Activated T-helper 1 cell treated with anti-CD3 and anti-CD28 coated beads, Interleukin-2, amount 50 U/mL, for 16 hours (primary cell): ENCODE data around the gene FZD10.

Experiments used
- DNase-seq, 2 donors: peaks; one replicate each; pipeline ENCODE4 v3.0.0-alpha.2; 2020; ENCODE audit warnings: low read depth in 1 of 2, low spot score in 1 of 2

Gene FZD10

DNA sequence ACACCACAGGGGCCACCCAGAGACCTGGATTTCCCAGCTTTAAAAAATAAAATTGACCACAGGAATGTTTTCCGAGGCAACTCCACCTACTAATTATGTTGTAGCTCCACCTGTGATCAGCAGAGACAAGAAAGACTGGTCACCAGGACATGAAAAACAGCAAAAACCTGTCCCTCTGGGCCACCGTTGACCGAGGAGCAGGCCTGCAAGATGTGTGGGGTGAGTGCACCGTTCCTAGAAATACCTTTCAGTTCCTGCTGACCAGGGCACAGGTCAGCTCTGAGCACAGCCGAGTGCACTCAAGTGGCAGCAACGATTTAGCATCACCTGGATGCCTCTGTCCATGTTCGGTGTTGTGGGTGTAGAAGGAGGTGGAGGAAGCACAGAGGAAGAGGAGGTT lies 16.9 kb downstream of the FZD10 start:
- no peak for DNase-seq

DNA sequence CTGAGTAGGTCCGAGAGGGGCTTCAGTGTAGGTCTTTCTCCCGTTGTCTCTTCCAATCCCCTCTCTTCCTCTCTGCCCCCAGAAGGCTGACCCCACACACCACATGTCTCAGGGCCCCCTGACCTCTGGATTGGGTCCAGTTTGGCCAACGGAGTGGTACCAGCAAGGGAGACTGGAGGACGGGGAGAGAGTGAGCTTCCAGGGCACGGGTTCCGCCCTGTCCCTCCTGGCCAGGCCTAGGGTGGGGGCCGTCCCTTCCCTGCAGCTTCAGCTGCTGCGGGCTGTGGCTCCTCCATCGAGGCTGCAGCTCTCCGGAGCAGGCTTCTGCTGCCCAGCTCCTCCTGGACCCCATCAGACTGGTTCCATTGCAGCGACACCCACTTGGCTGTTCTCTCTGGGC lies 17.4 kb downstream of the FZD10 start:
- DNase-seq: no peak

DNA sequence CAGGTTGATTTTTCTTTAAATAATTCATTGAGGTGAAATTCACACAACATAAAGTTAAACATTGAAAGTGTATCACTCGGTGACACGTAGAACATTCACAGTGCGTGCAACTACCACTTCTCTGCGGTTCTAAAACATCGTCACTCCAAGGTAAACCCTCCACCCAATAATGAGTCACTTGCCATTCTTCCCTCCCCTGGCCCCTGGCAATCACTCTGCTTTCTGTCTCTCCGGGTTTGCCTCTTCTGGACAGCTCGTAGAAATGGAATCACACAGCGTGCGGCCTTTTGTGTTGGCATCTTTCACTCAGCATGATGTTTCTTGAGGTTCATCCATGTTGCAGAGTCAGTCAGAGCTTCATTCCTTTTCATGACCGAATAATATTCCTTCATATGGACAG lies 18.9 kb downstream of the FZD10 start:
- no peak for DNase-seq

DNA sequence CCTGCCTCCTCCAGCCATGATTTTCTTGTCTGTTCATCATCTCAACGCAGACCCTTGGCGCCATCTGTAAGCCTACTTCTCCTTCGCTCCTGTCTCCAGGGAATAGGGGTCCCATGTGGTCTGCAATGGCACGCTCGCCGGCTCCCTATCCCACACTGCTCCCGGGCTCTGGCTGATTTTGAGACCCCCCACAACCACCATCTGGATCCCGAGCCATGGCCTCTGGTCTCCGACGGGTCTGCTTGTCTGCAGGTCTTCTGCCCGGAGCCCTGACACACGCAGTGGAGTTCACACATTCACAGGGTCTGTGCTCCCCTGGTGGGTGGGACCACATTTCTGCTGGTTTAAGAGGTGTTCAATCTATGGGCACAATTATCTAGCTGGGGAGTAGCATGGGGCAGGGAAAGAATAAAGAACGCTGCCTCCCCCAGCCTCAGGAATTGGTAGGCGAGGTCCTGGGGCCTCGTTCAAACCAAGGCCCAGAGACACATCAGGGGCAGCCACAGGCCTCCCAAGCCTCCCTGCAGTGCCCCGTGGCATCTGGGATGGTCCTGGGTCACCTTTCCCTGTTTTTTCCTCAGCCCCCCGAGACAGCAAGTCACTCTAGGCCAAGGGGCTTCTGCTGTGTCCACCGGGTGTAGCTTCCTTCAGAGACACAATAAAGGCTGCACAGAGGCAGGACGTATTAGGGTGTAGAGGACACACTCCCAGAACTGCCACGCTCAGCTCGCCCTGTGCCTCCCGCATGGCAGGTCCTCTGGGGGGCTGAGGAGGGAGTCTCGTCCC lies 21.5 kb downstream of the FZD10 start:
- no peak for DNase-seq

- no peak for DNase-seq
Observed at GRCh38 chr12:130184404-130185090, 22.3 kb downstream of the FZD10 start.

GRCh38 chr12:130185455-130186391 lies 23.5 kb downstream of the FZD10 start:
- DNase-seq: no peak

- no peak for DNase-seq
Observed at GRCh38 chr12:130186651-130187268, 24.5 kb downstream of the FZD10 start.

GRCh38 chr12:130192642-130193345 lies 30.5 kb downstream of the FZD10 start:
- no peak for DNase-seq

DNA sequence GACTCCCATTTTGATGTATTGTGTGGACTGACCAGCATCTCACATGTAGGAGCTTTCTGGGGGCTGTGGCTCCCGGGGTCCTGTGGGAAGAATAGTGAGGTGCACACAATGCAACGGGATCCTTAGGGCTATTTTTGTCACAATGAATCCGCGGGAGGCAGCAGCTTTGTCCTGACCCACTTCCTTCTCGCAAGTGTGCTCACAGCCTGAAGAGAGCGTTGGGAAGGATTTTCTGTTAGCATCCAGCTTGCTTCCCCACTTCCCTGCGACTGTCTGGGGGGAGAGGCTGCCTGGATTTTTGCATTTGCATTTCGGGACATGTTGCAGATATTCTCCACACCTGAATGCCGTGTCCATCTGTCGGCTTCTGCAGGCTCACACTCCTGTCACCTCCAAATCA lies 31.9 kb downstream of the FZD10 start:
- DNase-seq: no peak

- DNase-seq: no peak
Observed at GRCh38 chr12:130195369-130195768, 33.1 kb downstream of the FZD10 start.

DNA sequence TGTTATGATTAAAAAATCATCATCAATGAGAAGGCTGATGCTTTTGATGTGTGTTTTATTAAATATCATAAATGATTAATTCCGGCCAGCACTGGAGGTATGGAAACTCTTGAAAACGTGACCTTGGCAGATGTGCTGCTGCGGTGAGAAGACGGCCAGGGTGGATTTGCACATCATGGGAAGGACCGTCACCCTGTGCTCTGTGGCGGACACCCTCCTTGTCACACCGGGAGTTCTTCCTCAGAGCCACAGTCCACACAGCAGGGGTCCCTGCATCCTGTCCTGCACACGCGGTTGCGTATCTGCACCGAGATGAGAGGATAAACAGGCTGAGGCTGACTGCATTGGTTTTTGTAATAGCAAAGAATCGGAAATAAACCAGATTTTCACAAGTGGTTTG lies 33.5 kb downstream of the FZD10 start:
- DNase-seq: no peak

DNA sequence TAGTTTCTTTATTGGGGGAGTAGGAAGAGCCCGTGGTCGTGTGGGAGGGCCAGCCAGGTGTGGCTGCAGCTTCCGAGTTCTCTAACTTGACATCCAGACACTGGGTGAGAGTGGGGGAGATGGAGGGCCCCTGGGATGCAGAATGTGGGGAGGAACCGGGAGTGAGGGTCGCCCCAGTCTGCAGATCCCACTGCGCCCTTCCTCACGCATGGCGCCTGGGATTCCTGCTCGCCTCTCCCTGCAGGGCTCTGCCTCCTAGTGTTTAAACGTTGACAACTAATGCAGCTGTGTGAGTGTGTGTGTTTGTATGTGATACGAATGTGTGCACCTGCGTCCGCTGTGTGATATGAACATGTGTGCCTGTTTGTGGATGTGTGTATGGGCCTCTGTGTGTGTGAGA lies 34.6 kb downstream of the FZD10 start:
- DNase-seq: no peak

DNA sequence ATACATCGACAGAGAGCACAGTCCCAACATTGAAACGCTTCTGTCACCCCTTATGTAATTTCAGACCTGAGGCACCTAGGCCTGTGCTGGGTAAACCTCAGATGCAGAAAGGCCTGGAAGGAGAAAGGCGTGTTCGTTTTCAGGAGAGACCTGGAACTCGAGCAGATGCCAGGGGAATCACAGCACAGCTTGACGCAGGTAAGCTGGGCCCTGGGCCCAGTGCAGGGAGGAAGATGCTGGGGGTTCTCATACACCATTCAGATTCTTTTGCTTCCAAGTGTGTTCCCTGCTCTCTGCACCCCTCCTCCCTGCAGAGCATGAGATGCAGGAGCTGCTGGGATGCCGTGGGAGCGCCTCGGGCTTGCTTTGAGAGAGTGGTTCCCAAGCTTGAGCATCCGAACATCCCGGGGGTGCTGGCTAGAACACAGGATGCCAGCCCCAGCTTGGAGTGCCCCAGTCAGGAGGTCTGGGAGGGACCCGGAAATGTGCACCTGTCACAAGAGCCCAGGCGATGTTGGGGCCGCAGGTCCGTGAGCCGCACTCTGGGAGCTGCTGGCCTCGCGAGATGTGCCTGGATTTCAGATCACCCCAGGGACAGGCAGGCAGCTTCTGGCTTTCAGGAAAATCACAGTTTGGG lies 35.9 kb downstream of the FZD10 start:
- no peak for DNase-seq

- no peak for DNase-seq
Observed at GRCh38 chr12:130198663-130199060, 36.4 kb downstream of the FZD10 start.

GRCh38 chr12:130199581-130200390 lies 37.5 kb downstream of the FZD10 start:
- DNase-seq: no peak

- DNase-seq: no peak
Observed at GRCh38 chr12:130200445-130200844, 38.2 kb downstream of the FZD10 start.

- no peak for DNase-seq
Observed at GRCh38 chr12:130201037-130201436, 38.8 kb downstream of the FZD10 start.

DNA sequence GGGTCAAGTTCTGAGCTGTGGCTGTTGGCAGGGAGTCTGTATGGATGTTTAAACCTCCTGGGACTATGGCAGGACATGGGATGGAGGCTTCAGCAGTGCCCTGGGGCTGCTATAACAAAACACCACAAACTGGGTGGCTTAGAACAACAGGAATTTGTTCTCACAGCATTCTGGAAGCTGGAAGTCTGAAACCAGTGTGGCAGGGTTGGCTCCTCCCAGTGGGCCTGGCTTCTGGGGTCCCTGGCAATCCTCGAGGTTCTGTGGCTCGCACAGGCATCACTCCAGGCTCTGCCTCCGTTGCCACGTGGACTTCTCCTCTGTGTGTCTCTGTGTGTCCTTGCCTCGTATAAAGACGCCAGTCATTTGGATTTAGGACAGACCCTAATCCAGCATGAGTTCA lies 39.9 kb downstream of the FZD10 start:
- no peak for DNase-seq

DNA sequence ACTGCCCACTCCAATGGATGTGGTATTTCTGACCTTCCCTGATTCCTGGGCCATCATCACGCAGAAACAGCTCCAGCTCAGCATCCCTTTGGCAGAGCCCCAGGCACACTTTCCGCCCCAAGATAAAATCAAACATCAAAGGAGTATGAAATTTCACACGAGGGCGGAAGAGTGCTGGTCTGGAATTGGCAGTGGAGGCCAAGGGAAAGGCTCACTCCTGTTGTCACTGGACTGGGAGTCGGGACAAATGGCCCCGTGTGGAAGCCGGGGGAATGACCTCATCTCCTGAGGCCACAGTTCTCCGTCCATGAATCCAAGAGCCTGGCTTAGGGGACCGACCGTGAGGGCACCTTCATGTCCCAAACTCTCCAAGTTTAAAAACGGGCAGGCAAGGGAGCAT lies 40.9 kb downstream of the FZD10 start:
- DNase-seq: no peak
